Dermis blood vessel endothelial cell (primary cell): ENCODE measurements around the gene LMTK2. TPM values are rescaled to one million over a fixed set of nuclear protein-coding genes. Genes with fewer than 3 reads are reported as not detected.
"Not testable (repeated sequence)": the region's sequence is repeated elsewhere in the genome, so short reads cannot be mapped to it uniquely, and the experiment has no call there.

Source experiments
- DNase-seq: peaks from one replicate; pipeline ENCODE4 v3.0.0; 2010
- total RNA-seq: library from RNA; depleted of rRNA; stranded (reverse); fragments of >200 nt; gene quantifications from 2 replicates; pipeline ENCODE4 v1.2.3, GENCODE V29; 2014

The LMTK2 gene
- total RNA-seq, 1 donor from 2014 or later, result 10.4 TPM

GRCh38 chr7:98205162-98205845, 98.6 kb downstream of the LMTK2 start:
- no peak for DNase-seq

GRCh38 chr7:98206451-98207330, 100.0 kb downstream of the LMTK2 start:
- DNase-seq, result no peak

GRCh38 chr7:98209166-98209920, 102.7 kb downstream of the LMTK2 start:
- DNase-seq, result no peak

- no peak for DNase-seq
Observed at GRCh38 chr7:98210513-98211220, 104.0 kb downstream of the LMTK2 start.

GRCh38 chr7:98211221-98211675, 104.6 kb downstream of the LMTK2 start, which contains the start of gene BHLHA15:
TSS of gene BHLHA15 (plus strand) at chr7:98211439. CDS start at chr7:98212310, 871 bp downstream.
- no peak for DNase-seq

- no peak for DNase-seq
Observed at GRCh38 chr7:98211676-98212531, 105.2 kb downstream of the LMTK2 start.

GRCh38 chr7:98212532-98213041, 105.9 kb downstream of the LMTK2 start:
- DNase-seq, result no peak

GRCh38 chr7:98213296-98213887, 106.7 kb downstream of the LMTK2 start:
- no peak for DNase-seq

GRCh38 chr7:98213888-98214810, 107.5 kb downstream of the LMTK2 start:
- DNase-seq, result no peak

- DNase-seq, result no peak
Observed at GRCh38 chr7:98214811-98215321, 108.2 kb downstream of the LMTK2 start.

- no peak for DNase-seq
Observed at GRCh38 chr7:98215561-98216495, 109.2 kb downstream of the LMTK2 start.

GRCh38 chr7:98216941-98217622, 110.4 kb downstream of the LMTK2 start:
- DNase-seq, result no peak

- DNase-seq, result no peak
Observed at GRCh38 chr7:98217623-98218582, 111.2 kb downstream of the LMTK2 start.

GRCh38 chr7:98219382-98219781, 112.7 kb downstream of the LMTK2 start:
- not testable (repeated sequence) for DNase-seq

- DNase-seq, result no peak
Observed at GRCh38 chr7:98221611-98222532, 115.2 kb downstream of the LMTK2 start.
